H1 (cell line): ENCODE data around the gene HOXB6. TPM values are rescaled to one million over a fixed set of nuclear protein-coding genes. Genes with fewer than 3 reads are reported as not detected.

Source experiments
- ASH2L ChIP-seq: fragments of 200-600, 300-600 bp; sonication (generic); IDR thresholded peaks from one replicate; pipeline ENCODE4 v1.7.1; 2017; ENCODE audit warnings: low read length
- ATF2 ChIP-seq: IDR thresholded peaks from 2 replicates; pipeline ENCODE4 v1.6.1; 2012; ENCODE audit warnings: low read length, inconsistent platforms
- CEBPB ChIP-seq: IDR thresholded peaks from 2 replicates; pipeline ENCODE4 v1.6.1; 2012; ENCODE audit warnings: low read depth, low read length
- CHD2 ChIP-seq: IDR thresholded peaks from 2 replicates; pipeline ENCODE4 v1.6.1; 2012; ENCODE audit warnings: low read length, improper control_type of control experiment
- CTCF ChIP-seq, 3 experiments: IDR thresholded peaks; 1 replicate in 2 of 3; 2 replicates in 1 of 3; pipeline versions ENCODE4 v1.5.1 to v1.6.1; 2011; ENCODE audit warnings: low read length in 3 of 3, mild to moderate bottlenecking in 3 of 3, inconsistent platforms in 2 of 3, low read depth in 1 of 3, moderate library complexity in 1 of 3; ENCODE audit not compliant: insufficient read depth in 1 of 3; ENCODE audit errors: control extremely low read depth in 1 of 3
- E2F6 ChIP-seq: IDR thresholded peaks from 2 replicates; pipeline ENCODE4 v1.6.1; 2012; ENCODE audit warnings: inconsistent platforms
- SRF ChIP-seq: IDR thresholded peaks from 2 replicates; pipeline ENCODE4 v1.6.1; 2011; ENCODE audit warnings: mild to moderate bottlenecking, low read depth, low read length, moderate library complexity
- SUZ12 ChIP-seq: fragments of 200-600 bp; sonication (generic); IDR thresholded peaks from 2 replicates; pipeline ENCODE4 v1.6.1; 2012; ENCODE audit warnings: mild to moderate bottlenecking, inconsistent platforms, low read length, moderate library complexity, mixed read lengths
- TCF12 ChIP-seq: IDR thresholded peaks from 2 replicates; pipeline ENCODE4 v1.6.1; 2011; ENCODE audit warnings: low read depth, mild to moderate bottlenecking, low read length
- USF2 ChIP-seq: IDR thresholded peaks from 2 replicates; pipeline ENCODE4 v1.6.1; 2011; ENCODE audit warnings: low read length, improper control_type of control experiment
- polyA plus RNA-seq, 7 experiments: library from polyadenylated mRNA; depleted of rRNA in 3 of 7; stranded (reverse) in 5 of 7; unstranded in 2 of 7; fragments of >200 nt in 5 of 7; fragments of 200-250 nt in 2 of 7; gene quantifications; 1 replicate in 5 of 7; 2 replicates in 1 of 7; 4 replicates in 1 of 7; pipeline versions ENCODE4 v1.2.1 to v1.2.3, GENCODE V29; 2011 to 2013; ENCODE audit warnings: missing spikeins in 2 of 7, mixed read lengths in 2 of 7
- total RNA-seq: library from RNA; stranded (reverse); fragmentation: NEBNext Ultra II Directional; extraction: Animal tissue kit (Norgen Biotek cat#: 25700); gene quantifications from 2 replicates; pipeline ENCODE4 v1.2.1, GENCODE V29; 2021

Gene HOXB6
- total and polyA plus RNA-seq, 2 of the 8 experiments (the other 6 are each of a cell fraction or from before 2014, with no cell fraction given) = not detected

- TF ChIP-seq CTCF (IDR thresholded peaks at IDR 0.05; ENCODE audit: control extremely low read depth in 1 of 3, insufficient read depth in 1 of 3, low read depth in 1 of 3, low read length in 3 of 3) (no peak), CEBPB (no peak), CHD2 (no peak), SUZ12 (peak; percentile 67), ATF2 (no peak), TCF12 (no peak), E2F6 (no peak), ASH2L (no peak), USF2 (no peak), SRF (no peak)
- TF ChIP-seq, all 59 proteins: peak for 3
Measured at GRCh38 chr17:48616717-48617470, 12.1 kb upstream of the HOXB6 start (continued).
